Measurements from ENCODE around the gene DNAJC15.
"Not testable (repeated sequence)": the region's sequence is repeated elsewhere in the genome, so short reads cannot be mapped to it uniquely, and the experiment has no call there.

The DNAJC15 gene

GRCh38 chr13:43005460-43006236, 17.7 kb upstream of the DNAJC15 start:
- no peak for DNase-seq

- no peak for DNase-seq
Measured at GRCh38 chr13:43006893-43007631, 16.3 kb upstream of the DNAJC15 start.

GRCh38 chr13:43008596-43008995, 14.8 kb upstream of the DNAJC15 start:
- DNase-seq = no peak

- no peak for DNase-seq
Measured at GRCh38 chr13:43009506-43009905, 13.9 kb upstream of the DNAJC15 start.

GRCh38 chr13:43014162-43014561, 9.2 kb upstream of the DNAJC15 start:
- DNase-seq = no peak

GRCh38 chr13:43016226-43016625, 7.2 kb upstream of the DNAJC15 start:
- no peak for DNase-seq

- no peak for DNase-seq
Measured at GRCh38 chr13:43019811-43020210, 3.6 kb upstream of the DNAJC15 start.

GRCh38 chr13:43020794-43021193, 2.6 kb upstream of the DNAJC15 start:
- DNase-seq = no peak

- no peak for DNase-seq
Measured at GRCh38 chr13:43021926-43022670, 1.3 kb upstream of the DNAJC15 start.

GRCh38 chr13:43022934-43023288, 475 bp upstream of the DNAJC15 start:
- no peak for DNase-seq

- no peak for DNase-seq
Measured at GRCh38 chr13:43026262-43026661, 2.9 kb downstream of the DNAJC15 start.

- DNase-seq = no peak
Measured at GRCh38 chr13:43030548-43030947, 7.2 kb downstream of the DNAJC15 start.

- DNase-seq = no peak
Measured at GRCh38 chr13:43031881-43032280, 8.5 kb downstream of the DNAJC15 start.

- DNase-seq = no peak
Measured at GRCh38 chr13:43033038-43033437, 9.7 kb downstream of the DNAJC15 start.

- no peak for DNase-seq
Measured at GRCh38 chr13:43036351-43037250, 13.2 kb downstream of the DNAJC15 start.

GRCh38 chr13:43039966-43040365, 16.6 kb downstream of the DNAJC15 start:
- no peak for DNase-seq

- not testable (repeated sequence) for DNase-seq
Measured at GRCh38 chr13:43040581-43041368, 17.4 kb downstream of the DNAJC15 start.

GRCh38 chr13:43041369-43041921, 18.1 kb downstream of the DNAJC15 start:
- DNase-seq = no peak

GRCh38 chr13:43042410-43042921, 19.1 kb downstream of the DNAJC15 start:
- no peak for DNase-seq

- no peak for DNase-seq
Measured at GRCh38 chr13:43044720-43045301, 21.4 kb downstream of the DNAJC15 start.

GRCh38 chr13:43045302-43045773, 22.0 kb downstream of the DNAJC15 start:
- DNase-seq = not testable (repeated sequence)
